ENCODE measurements around the gene SHMT1. TPM values are rescaled to one million over a fixed set of nuclear protein-coding genes. Genes with fewer than 3 reads are reported as not detected.
A peak's percentile ranks its signal among the peaks of the same experiment; 100 is the strongest.

SHMT1 gene
- total and polyA plus RNA-seq, 2 donors (not counting 1 experiment from before 2014, with no cell fraction given): 11.9 to 12.6 TPM

DNA sequence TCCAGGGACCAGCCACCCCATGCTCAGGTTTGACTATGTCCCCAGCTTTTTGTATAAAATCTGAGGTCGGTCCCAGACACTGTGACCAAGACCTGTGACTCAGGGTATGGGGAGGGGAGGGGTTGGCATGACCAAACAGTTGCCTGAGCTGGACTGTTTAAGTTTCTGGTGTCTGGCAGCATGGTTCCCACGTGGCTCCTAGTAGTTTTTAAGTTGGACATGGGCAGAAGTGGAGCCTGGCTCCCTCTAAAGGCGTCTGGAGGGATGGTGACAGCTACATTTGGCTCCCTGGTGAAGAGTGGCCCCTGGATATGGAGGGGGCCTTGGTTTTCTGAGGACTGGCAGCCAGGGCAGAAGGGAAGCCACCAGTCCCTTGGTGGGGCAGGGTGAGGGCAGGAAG, 40.3 kb downstream of the SHMT1 start:
- TF ChIP-seq, protein P1, sequence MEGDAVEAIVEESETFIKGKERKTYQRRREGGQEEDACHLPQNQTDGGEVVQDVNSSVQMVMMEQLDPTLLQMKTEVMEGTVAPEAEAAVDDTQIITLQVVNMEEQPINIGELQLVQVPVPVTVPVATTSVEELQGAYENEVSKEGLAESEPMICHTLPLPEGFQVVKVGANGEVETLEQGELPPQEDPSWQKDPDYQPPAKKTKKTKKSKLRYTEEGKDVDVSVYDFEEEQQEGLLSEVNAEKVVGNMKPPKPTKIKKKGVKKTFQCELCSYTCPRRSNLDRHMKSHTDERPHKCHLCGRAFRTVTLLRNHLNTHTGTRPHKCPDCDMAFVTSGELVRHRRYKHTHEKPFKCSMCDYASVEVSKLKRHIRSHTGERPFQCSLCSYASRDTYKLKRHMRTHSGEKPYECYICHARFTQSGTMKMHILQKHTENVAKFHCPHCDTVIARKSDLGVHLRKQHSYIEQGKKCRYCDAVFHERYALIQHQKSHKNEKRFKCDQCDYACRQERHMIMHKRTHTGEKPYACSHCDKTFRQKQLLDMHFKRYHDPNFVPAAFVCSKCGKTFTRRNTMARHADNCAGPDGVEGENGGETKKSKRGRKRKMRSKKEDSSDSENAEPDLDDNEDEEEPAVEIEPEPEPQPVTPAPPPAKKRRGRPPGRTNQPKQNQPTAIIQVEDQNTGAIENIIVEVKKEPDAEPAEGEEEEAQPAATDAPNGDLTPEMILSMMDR (conservative IDR thresholded peaks at IDR 0.05 in 1 of 2, IDR thresholded peaks at IDR 0.05 in 1 of 2; ENCODE audit: low read depth in 1 of 2, low read length in 2 of 2): no peak
- no peak for TF ChIP-seq EZH2 (IDR thresholded peaks at IDR 0.05; ENCODE audit: low read length, missing control alignments)
- Histone ChIP-seq H3K4me1 (ENCODE audit: control insufficient read depth, extremely low read depth, insufficient read depth, low read length) (peaks cover 3% of the 10 kb centered on the region), H3K27ac (ENCODE audit: insufficient read depth, low read length) (no peak overlapping the region), H3K4me2 (ENCODE audit: extremely low read depth, insufficient read depth, low read length) (no peak overlapping the region), H3K79me2 (ENCODE audit: control insufficient read depth, insufficient read depth, low read length) (peaks cover 24% of the 10 kb centered on the region), H3K27me3 (ENCODE audit: control insufficient read depth, insufficient read depth, low read length) (no peaks in the 10 kb centered on the region), H3K9me3 (ENCODE audit: control insufficient read depth, insufficient read depth, low read depth, low read length) (no peaks in the 10 kb centered on the region), H3K4me3 (replicated peaks in 1 of 4; ENCODE audit: control extremely low read depth in 1 of 4, insufficient read depth in 1 of 4, low read depth in 3 of 4, low read length in 4 of 4) (no peak overlapping the region), H3K9ac (ENCODE audit: insufficient read depth, low read length) (no peak overlapping the region), H2AFZ (ENCODE audit: low read length) (no peak overlapping the region), H4K20me1 (ENCODE audit: control insufficient read depth, extremely low read depth, insufficient read depth, low read length) (no peaks in the 10 kb centered on the region), H3K36me3 (ENCODE audit: control insufficient read depth, insufficient read depth, low read length) (peaks cover 15% of the 10 kb centered on the region)
- DNase-seq (ENCODE audit: low read depth in 2 of 2): no peak

DNA sequence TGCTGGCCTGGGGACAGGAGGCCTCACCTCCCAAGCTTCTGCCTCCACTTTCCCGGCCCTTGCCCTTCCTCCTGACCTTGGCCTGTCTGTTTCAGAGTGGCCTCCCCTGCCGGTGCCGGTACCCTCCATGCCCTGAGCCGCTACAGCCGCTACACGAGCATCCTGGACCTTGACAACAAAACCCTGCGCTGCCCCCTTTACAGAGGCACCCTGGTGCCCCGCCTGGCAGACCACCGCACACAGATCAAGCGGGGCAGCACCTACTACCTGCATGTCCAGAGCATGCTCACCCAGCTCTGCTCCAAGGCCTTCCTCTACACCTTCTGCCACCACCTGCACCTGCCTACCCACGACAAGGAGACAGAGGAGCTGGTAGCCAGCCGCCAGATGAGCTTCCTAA, 40.8 kb downstream of the SHMT1 start:
- no peak for DNase-seq (ENCODE audit: low read depth in 2 of 2)
- no peak overlapping the region for H3K27ac ChIP-seq (ENCODE audit: insufficient read depth, low read length)
- no peak for TF ChIP-seq EZH2 (IDR thresholded peaks at IDR 0.05; ENCODE audit: low read length, missing control alignments)
- TF ChIP-seq, protein P1 (conservative IDR thresholded peaks at IDR 0.05 in 1 of 2, IDR thresholded peaks at IDR 0.05 in 1 of 2; ENCODE audit: low read depth in 1 of 2, low read length in 2 of 2): no peak
- H3K79me2 ChIP-seq (ENCODE audit: control insufficient read depth, insufficient read depth, low read length): peaks cover 28% of the 10 kb centered on the region
- no peaks in the 10 kb centered on the region for H3K9me3 ChIP-seq (ENCODE audit: control insufficient read depth, insufficient read depth, low read depth, low read length)
- no peak overlapping the region for H2AFZ ChIP-seq (ENCODE audit: low read length)
- H4K20me1 ChIP-seq (ENCODE audit: control insufficient read depth, extremely low read depth, insufficient read depth, low read length): no peaks in the 10 kb centered on the region
- no peak overlapping the region for H3K4me2 ChIP-seq (ENCODE audit: extremely low read depth, insufficient read depth, low read length)
- H3K4me3 ChIP-seq (replicated peaks in 1 of 4; ENCODE audit: control extremely low read depth in 1 of 4, insufficient read depth in 1 of 4, low read depth in 3 of 4, low read length in 4 of 4): no peak overlapping the region
- H3K4me1 ChIP-seq (ENCODE audit: control insufficient read depth, extremely low read depth, insufficient read depth, low read length): peaks cover 3% of the 10 kb centered on the region
- H3K9ac ChIP-seq (ENCODE audit: insufficient read depth, low read length): no peak overlapping the region
- peaks cover 19% of the 10 kb centered on the region for H3K36me3 ChIP-seq (ENCODE audit: control insufficient read depth, insufficient read depth, low read length)
- no peaks in the 10 kb centered on the region for H3K27me3 ChIP-seq (ENCODE audit: control insufficient read depth, insufficient read depth, low read length)

DNA sequence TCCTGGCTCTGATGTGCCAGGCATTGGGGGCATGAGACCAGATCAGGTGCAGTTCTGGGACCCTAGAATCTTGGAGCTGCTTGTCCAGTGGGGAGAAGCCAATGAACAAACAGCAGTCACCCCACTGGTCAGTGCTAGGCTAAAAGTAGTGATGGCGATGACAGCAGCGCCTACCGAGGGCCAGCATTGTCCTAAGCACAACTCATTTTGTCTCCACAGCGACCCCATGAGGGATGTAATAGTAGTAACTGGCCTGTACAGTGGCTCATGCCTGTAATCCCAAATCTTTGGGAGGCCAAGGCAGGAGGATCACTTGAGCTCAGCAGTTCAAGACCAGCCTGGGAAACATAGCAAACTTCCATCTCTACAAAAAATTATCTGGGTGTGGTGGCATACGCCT, 42.0 kb downstream of the SHMT1 start:
- no peak overlapping the region for H3K4me3 ChIP-seq (replicated peaks in 1 of 4; ENCODE audit: control extremely low read depth in 1 of 4, insufficient read depth in 1 of 4, low read depth in 3 of 4, low read length in 4 of 4)
- no peak overlapping the region for H3K4me2 ChIP-seq (ENCODE audit: extremely low read depth, insufficient read depth, low read length)
- no peaks in the 10 kb centered on the region for H3K27me3 ChIP-seq (ENCODE audit: control insufficient read depth, insufficient read depth, low read length)
- TF ChIP-seq EZH2 (IDR thresholded peaks at IDR 0.05; ENCODE audit: low read length, missing control alignments): no peak
- TF ChIP-seq, protein P1 (conservative IDR thresholded peaks at IDR 0.05 in 1 of 2, IDR thresholded peaks at IDR 0.05 in 1 of 2; ENCODE audit: low read depth in 1 of 2, low read length in 2 of 2): peak in 1 of 2 donors; percentile 19
- H3K9ac ChIP-seq (ENCODE audit: insufficient read depth, low read length): no peak overlapping the region
- H4K20me1 ChIP-seq (ENCODE audit: control insufficient read depth, extremely low read depth, insufficient read depth, low read length): no peaks in the 10 kb centered on the region
- H3K36me3 ChIP-seq (ENCODE audit: control insufficient read depth, insufficient read depth, low read length): peaks cover 19% of the 10 kb centered on the region
- H3K4me1 ChIP-seq (ENCODE audit: control insufficient read depth, extremely low read depth, insufficient read depth, low read length): peaks cover 3% of the 10 kb centered on the region
- DNase-seq (ENCODE audit: low read depth in 2 of 2): peak; percentile 8 to 9
- peaks cover 41% of the 10 kb centered on the region for H3K79me2 ChIP-seq (ENCODE audit: control insufficient read depth, insufficient read depth, low read length)
- H3K27ac ChIP-seq (ENCODE audit: insufficient read depth, low read length): no peak overlapping the region
- no peak overlapping the region for H2AFZ ChIP-seq (ENCODE audit: low read length)
- H3K9me3 ChIP-seq (ENCODE audit: control insufficient read depth, insufficient read depth, low read depth, low read length): no peaks in the 10 kb centered on the region
